Measurements from ENCODE around the gene RAB31.

DNA sequence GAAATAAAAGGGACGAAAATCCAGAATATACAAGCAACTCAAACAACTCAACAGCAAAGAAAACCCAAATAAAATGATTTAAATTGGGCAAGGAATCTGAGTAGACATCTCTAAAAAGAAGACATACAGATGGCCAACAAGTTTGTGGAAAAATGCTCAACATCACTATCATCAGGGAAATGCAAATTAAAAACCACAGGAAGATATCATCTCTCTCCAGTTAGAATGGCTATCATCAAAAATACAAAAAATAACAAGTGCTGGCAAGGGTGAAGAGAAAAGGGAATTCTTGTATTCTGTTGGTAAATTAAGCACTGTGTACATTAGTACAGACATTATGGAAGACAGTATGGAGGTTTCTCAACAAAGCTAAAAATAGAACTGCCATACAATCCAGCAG is 80.0 kb downstream of the RAB31 start:
- TF ChIP-seq POLR2A (IDR thresholded peaks at IDR 0.05) (no peak), CTCF (IDR thresholded peaks at IDR 0.05 in 4 of 5, conservative IDR thresholded peaks at IDR 0.05 in 1 of 5) (no peak)

Measured in gastrocnemius medialis (tissue), 4 donors.